Testis (tissue), 3 donors: ENCODE measurements around the gene ANXA1. TPM values are rescaled to one million over a fixed set of nuclear protein-coding genes. Genes with fewer than 3 reads are reported as not detected.

ENCODE experiments used
- polyA plus RNA-seq: library from polyadenylated mRNA; stranded (reverse); fragments of 350-450 nt; fragmentation: Illumina TruSeq; extraction: RNeasy Lipid Tissue Mini Kit (QIAGEN cat#74804); gene quantifications from one replicate; pipeline ENCODE4 v1.2.3, GENCODE V29; 2014; ENCODE audit warnings: low read depth, low replicate concordance; ENCODE audit not compliant: insufficient read depth
- total RNA-seq, 2 donors: library from RNA; depleted of rRNA; stranded (reverse); fragments of >200 nt; gene quantifications; one replicate each; pipeline ENCODE4 v1.2.3, GENCODE V29; 2016

Gene ANXA1
- total and polyA plus RNA-seq, 3 donors from 2014 or later: 12.1 to 49.6 (median 13.4) TPM

Other genes starting within 250 kb of the ANXA1 start
- 100 to 1,000 TPM; 337 to 474 TPM for gene ALDH1A1, start 198.8 kb upstream of the ANXA1 start, total RNA-seq
- gene ALDH1A1, start 198.8 kb upstream of the ANXA1 start, polyA plus RNA-seq: 307 TPM